H9 (cell line): ENCODE measurements around the gene GABARAP. TPM values are rescaled to one million over a fixed set of nuclear protein-coding genes. Genes with fewer than 3 reads are reported as not detected.

Experiments used
- DNase-seq: peaks from one replicate; pipeline ENCODE4 v3.0.0-alpha.2; 2017
- H2AFZ ChIP-seq: one replicate; pipeline ENCODE4 v1.6.1; 2013; ENCODE audit warnings: mild to moderate bottlenecking, low read length, control low read depth, moderate library complexity
- H2AK5ac ChIP-seq: 2 replicates; pipeline ENCODE4 v1.6.1; 2013; ENCODE audit warnings: low read length, control low read depth, mixed read lengths; ENCODE audit not compliant: insufficient read length
- H2BK120ac ChIP-seq: one replicate; pipeline ENCODE4 v1.6.1; 2013; ENCODE audit warnings: low read depth, mild to moderate bottlenecking, low read length, control low read depth, inconsistent platforms; ENCODE audit not compliant: poor library complexity, severe bottlenecking
- H2BK12ac ChIP-seq: 2 replicates; pipeline ENCODE4 v1.6.1; 2013; ENCODE audit warnings: low read length, control low read depth, mixed read lengths, low read depth; ENCODE audit not compliant: insufficient read length
- H2BK15ac ChIP-seq: 2 replicates; pipeline ENCODE4 v1.6.1; 2013; ENCODE audit warnings: low read depth, low read length, control low read depth
- H2BK20ac ChIP-seq: one replicate; pipeline ENCODE4 v1.6.1; 2013; ENCODE audit warnings: low read depth, mild to moderate bottlenecking, low read length, control low read depth, inconsistent platforms; ENCODE audit not compliant: poor library complexity, severe bottlenecking
- H2BK5ac ChIP-seq: 2 replicates; pipeline ENCODE4 v1.6.1; 2013; ENCODE audit warnings: low read length, control low read depth, mixed read lengths; ENCODE audit not compliant: insufficient read length
- H3K14ac ChIP-seq: 2 replicates; pipeline ENCODE4 v1.6.1; 2013; ENCODE audit warnings: low read length, control low read depth; ENCODE audit not compliant: insufficient read depth
- H3K18ac ChIP-seq: 2 replicates; pipeline ENCODE4 v1.6.1; 2013; ENCODE audit warnings: low read depth, mild to moderate bottlenecking, mixed read lengths, low read length, control low read depth; ENCODE audit not compliant: insufficient read length
- H3K23ac ChIP-seq: 2 replicates; pipeline ENCODE4 v1.6.1; 2013; ENCODE audit warnings: low read length, control low read depth, mixed read lengths, low read depth; ENCODE audit not compliant: insufficient read length
- H3K23me2 ChIP-seq: 2 replicates; pipeline ENCODE4 v1.6.1; 2013; ENCODE audit warnings: low read depth, mild to moderate bottlenecking, mixed read lengths, low read length, control low read depth; ENCODE audit not compliant: insufficient read length, poor library complexity, severe bottlenecking
- H3K27ac ChIP-seq: 2 replicates; pipeline ENCODE4 v1.5.1; 2013; ENCODE audit warnings: low read length, control low read depth, mixed read lengths, low read depth; ENCODE audit not compliant: insufficient read length
- H3K27me3 ChIP-seq: 2 replicates; pipeline ENCODE4 v1.6.1; 2013; ENCODE audit warnings: low read length, control low read depth, inconsistent platforms; ENCODE audit not compliant: insufficient read depth
- H3K4ac ChIP-seq: 2 replicates; pipeline ENCODE4 v1.6.1; 2013; ENCODE audit warnings: low read depth, mild to moderate bottlenecking, control low read depth, inconsistent platforms, low read length, moderate library complexity
- H3K4me1 ChIP-seq: 2 replicates; pipeline ENCODE4 v1.6.1; 2013; ENCODE audit warnings: low read length, control low read depth, inconsistent platforms; ENCODE audit not compliant: insufficient read depth
- H3K4me2 ChIP-seq: 2 replicates; pipeline ENCODE4 v1.6.1; 2013; ENCODE audit warnings: low read length, control low read depth, mixed read lengths; ENCODE audit not compliant: insufficient read length, insufficient read depth
- H3K56ac ChIP-seq: 2 replicates; pipeline ENCODE4 v1.6.1; 2013; ENCODE audit warnings: low read depth, mild to moderate bottlenecking, mixed read lengths, low read length, control low read depth; ENCODE audit not compliant: insufficient read length
- H3K79me1 ChIP-seq: 2 replicates; pipeline ENCODE4 v1.6.1; 2013; ENCODE audit warnings: low read depth, mild to moderate bottlenecking, moderate library complexity, low read length, control low read depth, inconsistent platforms; ENCODE audit not compliant: insufficient read depth, poor library complexity, severe bottlenecking
- H3K79me2 ChIP-seq: 2 replicates; pipeline ENCODE4 v1.6.1; 2013; ENCODE audit warnings: low read length, control low read depth, inconsistent platforms; ENCODE audit not compliant: insufficient read depth
- H3K9ac ChIP-seq: 2 replicates; pipeline ENCODE4 v1.6.1; 2013; ENCODE audit warnings: low read length, control low read depth, mixed read lengths; ENCODE audit not compliant: insufficient read length; ENCODE audit errors: extremely low read depth
- H3K9me3 ChIP-seq: one replicate; pipeline ENCODE4 v1.6.1; 2013; ENCODE audit warnings: low read depth, low read length, inconsistent platforms; ENCODE audit not compliant: control insufficient read depth
- H3T11ph ChIP-seq: one replicate; pipeline ENCODE4 v1.6.1; 2013; ENCODE audit warnings: mild to moderate bottlenecking, low read length, control low read depth, inconsistent platforms
- H4K20me1 ChIP-seq: one replicate; pipeline ENCODE4 v1.6.1; 2013; ENCODE audit not compliant: control insufficient read depth, insufficient read length, insufficient read depth
- H4K5ac ChIP-seq: 2 replicates; pipeline ENCODE4 v1.6.1; 2013; ENCODE audit warnings: low read depth, mild to moderate bottlenecking, mixed read lengths, low read length, control low read depth; ENCODE audit not compliant: insufficient read length
- H4K8ac ChIP-seq: replicated peaks from 2 replicates; pipeline ENCODE4 v1.6.1; 2013; ENCODE audit warnings: low read length, control low read depth, mixed read lengths, low read depth; ENCODE audit not compliant: insufficient read length
- H4K91ac ChIP-seq: 2 replicates; pipeline ENCODE4 v1.6.1; 2013; ENCODE audit warnings: low read depth, mild to moderate bottlenecking, moderate library complexity, mixed read lengths, low read length, control low read depth; ENCODE audit not compliant: insufficient read length
- H3K27ac Mint-ChIP-seq, 3 experiments: 2 replicates in 2 of 3; 3 replicates in 1 of 3; pipeline ENCODE4 v1.8.0; 2020 to 2021; ENCODE audit warnings: mixed read lengths in 3 of 3, mild to moderate bottlenecking in 1 of 3, moderate library complexity in 1 of 3
- H3K27me3 Mint-ChIP-seq: 2 replicates; pipeline ENCODE4 v1.8.0; 2021; ENCODE audit warnings: low read depth, mild to moderate bottlenecking, moderate library complexity, mixed read lengths
- H3K36me3 Mint-ChIP-seq, 3 experiments: 2 replicates in 2 of 3; 3 replicates in 1 of 3; pipeline ENCODE4 v1.8.0; 2020 to 2021; ENCODE audit warnings: low read depth in 3 of 3, mixed read lengths in 3 of 3; ENCODE audit not compliant: insufficient read depth in 1 of 3
- H3K4me1 Mint-ChIP-seq, 2 experiments: 2 replicates each; pipeline ENCODE4 v1.8.0; 2020; ENCODE audit warnings: mixed read lengths in 2 of 2
- H3K4me3 Mint-ChIP-seq, 2 experiments: 2 replicates in 1 of 2; 3 replicates in 1 of 2; pipeline ENCODE4 v1.8.0; 2020 to 2021; ENCODE audit warnings: mild to moderate bottlenecking in 2 of 2, mixed read lengths in 2 of 2, moderate library complexity in 1 of 2
- H3K9me3 Mint-ChIP-seq, 2 experiments: 2 replicates in 1 of 2; 3 replicates in 1 of 2; pipeline ENCODE4 v1.8.0; 2020; ENCODE audit warnings: mild to moderate bottlenecking in 2 of 2, mixed read lengths in 2 of 2, moderate library complexity in 1 of 2
- WGBS: extraction: QIAGEN DNeasy Blood & Tissue Kit; methylation state at CpG from one replicate; pipeline ENCODE4 v1.1.7; 2013; ENCODE audit warnings: missing lambda C conversion rate, low lambda C conversion rate, mixed read lengths; ENCODE audit not compliant: insufficient read length; ENCODE audit errors: extremely low coverage; 5-methylcytosine and 5-hydroxymethylcytosine counted together
- total RNA-seq: library from RNA; stranded (reverse); gene quantifications from 2 replicates; pipeline ENCODE4 v1.2.1, GENCODE V29; 2021
- TF ChIP-seq, protein P1 (sequence below): fragments of 200-600 bp; sonication (generic); conservative IDR thresholded peaks from 3 replicates; pipeline ENCODE4 v1.8.0; 2021; ENCODE audit warnings: antibody characterized with exemption, mild to moderate bottlenecking

GABARAP gene
- total RNA-seq, 1 experiment from 2014 or later = 261 TPM

DNA sequence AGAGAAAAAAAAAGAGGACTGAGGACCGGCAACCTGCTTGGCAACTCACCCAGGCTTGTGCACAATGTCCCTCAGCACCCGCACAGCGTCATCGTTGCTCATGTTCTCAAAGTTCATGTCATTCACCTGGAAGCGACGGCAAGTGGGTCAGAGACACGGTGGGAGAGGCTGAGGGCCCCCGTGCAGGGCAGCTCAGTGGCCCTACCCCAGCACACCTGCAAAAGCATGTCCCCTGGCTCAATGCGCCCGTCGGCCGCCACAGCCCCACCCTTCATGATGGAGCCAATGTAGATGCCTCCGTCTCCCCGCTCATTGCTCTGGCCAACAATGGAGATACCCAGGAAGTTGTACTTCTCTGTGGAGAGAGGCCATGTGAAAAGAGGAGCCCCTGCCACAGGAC lies 13.3 kb downstream of the GABARAP start:
- Histone ChIP-seq H3K4ac (no peak overlapping the region), H2BK15ac (no peak overlapping the region), H3K18ac (no peak overlapping the region), H4K5ac (no peak overlapping the region), H2BK12ac (no peak overlapping the region), H3K4me2 (no peak overlapping the region), H2AK5ac (no peak overlapping the region), H2BK120ac (no peak overlapping the region), H3K4me1 (no peaks in the 10 kb centered on the region), H3K23ac (no peak overlapping the region), H4K20me1 (no peaks in the 10 kb centered on the region), H3T11ph (no peak overlapping the region), H2BK5ac (no peak overlapping the region), H3K14ac (no peak overlapping the region), H2BK20ac (no peak overlapping the region), H3K23me2 (peaks cover 3% of the 10 kb centered on the region), H3K27me3 (no peaks in the 10 kb centered on the region), H3K79me1 (peaks cover 13% of the 10 kb centered on the region), H4K8ac (no peak overlapping the region), H3K9me3 (no peaks in the 10 kb centered on the region), H3K9ac (no peak overlapping the region), H3K27ac (no peak overlapping the region), H3K79me2 (peaks cover 15% of the 10 kb centered on the region; the same call in 1 of the 2 replicates), H2AFZ (no peak overlapping the region), H4K91ac (no peak overlapping the region), H3K56ac (no peak overlapping the region)
- no peaks in the 10 kb centered on the region for H3K27me3 Mint-ChIP-seq
- TF ChIP-seq, protein P1, sequence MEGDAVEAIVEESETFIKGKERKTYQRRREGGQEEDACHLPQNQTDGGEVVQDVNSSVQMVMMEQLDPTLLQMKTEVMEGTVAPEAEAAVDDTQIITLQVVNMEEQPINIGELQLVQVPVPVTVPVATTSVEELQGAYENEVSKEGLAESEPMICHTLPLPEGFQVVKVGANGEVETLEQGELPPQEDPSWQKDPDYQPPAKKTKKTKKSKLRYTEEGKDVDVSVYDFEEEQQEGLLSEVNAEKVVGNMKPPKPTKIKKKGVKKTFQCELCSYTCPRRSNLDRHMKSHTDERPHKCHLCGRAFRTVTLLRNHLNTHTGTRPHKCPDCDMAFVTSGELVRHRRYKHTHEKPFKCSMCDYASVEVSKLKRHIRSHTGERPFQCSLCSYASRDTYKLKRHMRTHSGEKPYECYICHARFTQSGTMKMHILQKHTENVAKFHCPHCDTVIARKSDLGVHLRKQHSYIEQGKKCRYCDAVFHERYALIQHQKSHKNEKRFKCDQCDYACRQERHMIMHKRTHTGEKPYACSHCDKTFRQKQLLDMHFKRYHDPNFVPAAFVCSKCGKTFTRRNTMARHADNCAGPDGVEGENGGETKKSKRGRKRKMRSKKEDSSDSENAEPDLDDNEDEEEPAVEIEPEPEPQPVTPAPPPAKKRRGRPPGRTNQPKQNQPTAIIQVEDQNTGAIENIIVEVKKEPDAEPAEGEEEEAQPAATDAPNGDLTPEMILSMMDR = no peak
- H3K4me3 Mint-ChIP-seq = no peak overlapping the region; a peak in 1 of 5 replicates
- 0 out of 7 replicates have a peak overlapping the region, but pooled peaks of 1 of the 3 experiments have one; percentile 40 for H3K27ac Mint-ChIP-seq
- peaks cover 37 to 72% (median 66%) of the 10 kb centered on the region in 3 experiments; a peak in 6 of 7 replicates for H3K36me3 Mint-ChIP-seq
- DNase-seq = no peak
- H3K9me3 Mint-ChIP-seq = no peaks in the 10 kb centered on the region
- peaks cover 16 to 18% of the 10 kb centered on the region in 2 experiments for H3K4me1 Mint-ChIP-seq
- no CpG with 5 or more reads among the region's 14 CpGs for WGBS
